Erythroblast (primary cell): Measurements from ENCODE around the gene ELOVL2.
"Not testable (repeated sequence)": the region's sequence is repeated elsewhere in the genome, so short reads cannot be mapped to it uniquely, and the experiment has no call there.

Experiments
- DNase-seq, 2 experiments: peaks; one replicate each; lab custom pipeline; 2025; lab: John Stamatoyannopoulos, UW
- GATA1 ChIP-seq: IDR thresholded peaks from 2 replicates; pipeline ENCODE4 v1.6.1; 2011; ENCODE audit warnings: low read depth, mild to moderate bottlenecking, control low read depth, low read length, moderate library complexity
- POLR2A ChIP-seq: IDR thresholded peaks from 2 replicates; pipeline ENCODE4 v1.6.1; 2011; ENCODE audit warnings: mild to moderate bottlenecking, low read length

ELOVL2 gene

GRCh38 chr6:11043961-11044711 is at the start of gene ELOVL2:
Gene ELOVL2 (minus strand): TSS chr6:11044305. CDS start chr6:11044230, 75 bp downstream.
- peak; percentile 84 for DNase-seq

GRCh38 chr6:11093376-11093625 is 49.2 kb upstream of the ELOVL2 start:
- no peak for DNase-seq
- no peak for TF ChIP-seq GATA1
- no peak for TF ChIP-seq POLR2A

More at GRCh38 chr6:11043961-11044711, at the start of gene ELOVL2:
- TF ChIP-seq POLR2A (no peak), GATA1 (no peak)

GRCh38 chr6:11092668-11093375 is 48.7 kb upstream of the ELOVL2 start:
- DNase-seq, result peak in 1 of 2 experiments; percentile 75
- TF ChIP-seq GATA1 (no peak), POLR2A (no peak)

GRCh38 chr6:11091141-11091540 is 47.0 kb upstream of the ELOVL2 start:
- DNase-seq, result not testable (repeated sequence)

- TF ChIP-seq POLR2A (no peak), GATA1 (no peak)
- DNase-seq, result peak; percentile 6 to 11
Measured at GRCh38 chr6:11089695-11090094, 45.6 kb upstream of the ELOVL2 start.

- DNase-seq, result not testable (repeated sequence)
Measured at GRCh38 chr6:11087141-11087812, 43.2 kb upstream of the ELOVL2 start.

GRCh38 chr6:11085758-11086435 is 41.8 kb upstream of the ELOVL2 start:
- no peak for TF ChIP-seq POLR2A
- TF ChIP-seq GATA1, result no peak
- DNase-seq, result no peak

- TF ChIP-seq POLR2A (no peak), GATA1 (no peak)
Measured at GRCh38 chr6:11083956-11084355, 39.9 kb upstream of the ELOVL2 start.

GRCh38 chr6:11083491-11083890 is 39.4 kb upstream of the ELOVL2 start:
- DNase-seq, result no peak
- no peak for TF ChIP-seq GATA1
- no peak for TF ChIP-seq POLR2A

More at GRCh38 chr6:11083956-11084355, 39.9 kb upstream of the ELOVL2 start:
- no peak for DNase-seq

GRCh38 chr6:11080296-11080695 is 36.2 kb upstream of the ELOVL2 start:
- DNase-seq, result no peak
- TF ChIP-seq POLR2A (no peak), GATA1 (no peak)

GRCh38 chr6:11078266-11078665 is 34.2 kb upstream of the ELOVL2 start:
- DNase-seq, result no peak

GRCh38 chr6:11076540-11076939 is 32.4 kb upstream of the ELOVL2 start:
- no peak for DNase-seq
- TF ChIP-seq GATA1 (no peak), POLR2A (no peak)

More at GRCh38 chr6:11078266-11078665, 34.2 kb upstream of the ELOVL2 start:
- TF ChIP-seq GATA1, result no peak
- no peak for TF ChIP-seq POLR2A

- no peak for DNase-seq
- TF ChIP-seq POLR2A (no peak), GATA1 (no peak)
Measured at GRCh38 chr6:11072101-11072500, 28.0 kb upstream of the ELOVL2 start.

GRCh38 chr6:11069760-11070159 is 25.7 kb upstream of the ELOVL2 start:
- TF ChIP-seq GATA1 (no peak), POLR2A (no peak)
- DNase-seq, result peak; percentile 36 to 65
